Cardiac muscle cell (in vitro differentiated cells and primary cell): ENCODE results near the gene SLC16A8. TPM values are rescaled to one million over a fixed set of nuclear protein-coding genes. Genes with fewer than 3 reads are reported as not detected.
"Not testable (repeated sequence)": the region's sequence is repeated elsewhere in the genome, so short reads cannot be mapped to it uniquely, and the experiment has no call there.

Experiments
- DNase-seq, 2 donors: peaks; one replicate each; pipeline versions ENCODE4 v3.0.0 to v3.0.0-alpha.2; 2010 to 2017; ENCODE audit warnings: low read depth in 1 of 2, low spot score in 1 of 2
- H3K27ac ChIP-seq: fragments of 200-600 bp; sonication (generic); 2 replicates; pipeline ENCODE4 v1.5.1; 2016
- H3K27me3 ChIP-seq: fragments of 200-600 bp; sonication (generic); 2 replicates; pipeline ENCODE4 v1.6.0; 2016; ENCODE audit warnings: control low read depth
- H3K36me3 ChIP-seq: fragments of 200-600 bp; sonication (generic); 2 replicates; pipeline ENCODE4 v1.5.1; 2016; ENCODE audit warnings: control low read depth
- H3K4me1 ChIP-seq: fragments of 200-600 bp; sonication (generic); 2 replicates; pipeline ENCODE4 v1.8.1; 2017; ENCODE audit warnings: low read depth, mild to moderate bottlenecking, mixed run types
- H3K4me3 ChIP-seq: fragments of 200-600 bp; sonication (generic); 2 replicates; pipeline ENCODE4 v1.5.1; 2016; ENCODE audit warnings: mild to moderate bottlenecking
- H3K9me3 ChIP-seq: fragments of 200-600 bp; sonication (generic); 2 replicates; pipeline ENCODE4 v1.5.1; 2017; ENCODE audit warnings: low read depth, mild to moderate bottlenecking, control low read depth
- CTCF ChIP-seq: IDR thresholded peaks from 2 replicates; pipeline ENCODE4 v1.5.1; 2012; ENCODE audit warnings: low read depth, mild to moderate bottlenecking, low read length
- polyA plus RNA-seq: library from polyadenylated mRNA; unstranded; fragments of >200 nt; fragmentation: Nextera tagmentation; extraction: Ambion mirVana; gene quantifications from 2 replicates; pipeline ENCODE4 v1.2.1, GENCODE V29; 2016
- total RNA-seq: library from RNA; depleted of rRNA; stranded (reverse); fragments of >200 nt; gene quantifications from 2 replicates; pipeline ENCODE4 v1.2.3, GENCODE V29; 2016

Gene SLC16A8
- total and polyA plus RNA-seq, 2 experiments from 2014 or later = 0.60 to 1.7 TPM

- Histone ChIP-seq H3K27me3 (no peaks in the 10 kb centered on the region), H3K4me3 (no peak overlapping the region), H3K9me3 (no peaks in the 10 kb centered on the region), H3K4me1 (no peaks in the 10 kb centered on the region), H3K27ac (no peak overlapping the region), H3K36me3 (no peaks in the 10 kb centered on the region)
- no peak for DNase-seq
- TF ChIP-seq CTCF = no peak
These were observed 41.1 kb upstream of the SLC16A8 start for GRCh38 chr22:38125038-38125610.

GRCh38 chr22:38124236-38124974 is 40.4 kb upstream of the SLC16A8 start:
- no peak overlapping the region for H3K27ac ChIP-seq
- no peaks in the 10 kb centered on the region for H3K27me3 ChIP-seq
- TF ChIP-seq CTCF = no peak
- no peak for DNase-seq
- no peaks in the 10 kb centered on the region for H3K4me1 ChIP-seq
- no peaks in the 10 kb centered on the region for H3K36me3 ChIP-seq
- no peak overlapping the region for H3K4me3 ChIP-seq
- H3K9me3 ChIP-seq = no peaks in the 10 kb centered on the region

GRCh38 chr22:38122616-38123015 is 38.6 kb upstream of the SLC16A8 start:
- no peaks in the 10 kb centered on the region for H3K9me3 ChIP-seq
- H3K27ac ChIP-seq = no peak overlapping the region
- no peaks in the 10 kb centered on the region for H3K36me3 ChIP-seq
- H3K27me3 ChIP-seq = no peaks in the 10 kb centered on the region
- no peak for TF ChIP-seq CTCF
- no peaks in the 10 kb centered on the region for H3K4me1 ChIP-seq
- DNase-seq = no peak
- no peak overlapping the region for H3K4me3 ChIP-seq

GRCh38 chr22:38120359-38121110 is 36.6 kb upstream of the SLC16A8 start:
- no peak for TF ChIP-seq CTCF
- no peaks in the 10 kb centered on the region for H3K36me3 ChIP-seq

GRCh38 chr22:38118747-38119146 is 34.8 kb upstream of the SLC16A8 start:
- not testable (repeated sequence) for H3K36me3 ChIP-seq, H3K4me3 ChIP-seq, H3K27ac ChIP-seq, H3K27me3 ChIP-seq, H3K4me1 ChIP-seq, DNase-seq, H3K9me3 ChIP-seq

More at GRCh38 chr22:38120359-38121110, 36.6 kb upstream of the SLC16A8 start:
- Histone ChIP-seq H3K9me3 (no peaks in the 10 kb centered on the region), H3K4me3 (no peak overlapping the region), H3K27ac (no peak overlapping the region), H3K4me1 (no peaks in the 10 kb centered on the region), H3K27me3 (no peaks in the 10 kb centered on the region)
- no peak for DNase-seq

GRCh38 chr22:38118182-38118581 is 34.2 kb upstream of the SLC16A8 start:
- TF ChIP-seq CTCF = no peak
- no peak overlapping the region for H3K27ac ChIP-seq
- no peak overlapping the region for H3K4me3 ChIP-seq

GRCh38 chr22:38117556-38117955 is 33.6 kb upstream of the SLC16A8 start:
- not testable (repeated sequence) for H3K36me3 ChIP-seq, H3K9me3 ChIP-seq, H3K4me3 ChIP-seq, H3K27ac ChIP-seq, H3K4me1 ChIP-seq, DNase-seq, H3K27me3 ChIP-seq

More at GRCh38 chr22:38118182-38118581, 34.2 kb upstream of the SLC16A8 start:
- DNase-seq = no peak
- Histone ChIP-seq H3K9me3 (no peaks in the 10 kb centered on the region), H3K27me3 (no peaks in the 10 kb centered on the region), H3K4me1 (no peaks in the 10 kb centered on the region), H3K36me3 (no peaks in the 10 kb centered on the region)
